NCI-H345 (cell line): ENCODE measurements around the gene GRIN2C.

Experiments
- DNase-seq: peaks from one replicate; lab custom pipeline; 2025; lab: John Stamatoyannopoulos, UW

GRIN2C gene

GRCh38 chr17:74821655-74822334, 37.9 kb downstream of the GRIN2C start:
- no peak for DNase-seq

GRCh38 chr17:74819801-74820436, 39.8 kb downstream of the GRIN2C start:
- DNase-seq: no peak

DNA sequence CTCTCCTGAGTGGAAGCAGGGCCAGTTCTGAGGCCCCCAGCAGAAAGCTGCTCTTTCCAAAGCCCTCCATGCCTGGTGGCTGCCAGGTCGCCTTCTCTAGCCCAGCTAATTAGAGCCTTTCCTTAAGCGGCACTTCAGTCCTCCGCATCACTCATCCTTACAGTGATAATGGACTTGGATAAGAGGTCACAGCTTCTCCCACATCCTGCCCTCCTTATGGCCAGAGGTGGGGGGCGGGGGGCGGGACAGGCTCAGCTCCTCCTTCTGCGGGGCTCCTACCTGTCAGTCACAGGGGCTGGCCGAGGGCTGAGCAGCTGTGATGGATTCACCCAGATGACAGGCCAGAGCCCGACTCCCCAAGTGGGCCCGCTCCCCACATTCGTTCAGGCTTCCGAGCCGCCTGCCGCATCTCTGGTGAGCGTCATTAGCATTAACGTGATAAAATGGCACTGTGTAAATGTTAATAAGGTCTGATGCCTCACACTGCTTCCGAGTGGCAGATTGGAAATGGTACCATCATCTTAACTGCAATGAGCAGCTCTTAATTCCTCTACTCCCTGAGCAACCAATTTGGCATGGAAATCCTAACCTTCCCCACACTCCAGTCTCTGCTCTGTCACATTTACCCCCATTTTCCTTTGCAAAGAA, 41.3 kb downstream of the GRIN2C start:
- no peak for DNase-seq

DNA sequence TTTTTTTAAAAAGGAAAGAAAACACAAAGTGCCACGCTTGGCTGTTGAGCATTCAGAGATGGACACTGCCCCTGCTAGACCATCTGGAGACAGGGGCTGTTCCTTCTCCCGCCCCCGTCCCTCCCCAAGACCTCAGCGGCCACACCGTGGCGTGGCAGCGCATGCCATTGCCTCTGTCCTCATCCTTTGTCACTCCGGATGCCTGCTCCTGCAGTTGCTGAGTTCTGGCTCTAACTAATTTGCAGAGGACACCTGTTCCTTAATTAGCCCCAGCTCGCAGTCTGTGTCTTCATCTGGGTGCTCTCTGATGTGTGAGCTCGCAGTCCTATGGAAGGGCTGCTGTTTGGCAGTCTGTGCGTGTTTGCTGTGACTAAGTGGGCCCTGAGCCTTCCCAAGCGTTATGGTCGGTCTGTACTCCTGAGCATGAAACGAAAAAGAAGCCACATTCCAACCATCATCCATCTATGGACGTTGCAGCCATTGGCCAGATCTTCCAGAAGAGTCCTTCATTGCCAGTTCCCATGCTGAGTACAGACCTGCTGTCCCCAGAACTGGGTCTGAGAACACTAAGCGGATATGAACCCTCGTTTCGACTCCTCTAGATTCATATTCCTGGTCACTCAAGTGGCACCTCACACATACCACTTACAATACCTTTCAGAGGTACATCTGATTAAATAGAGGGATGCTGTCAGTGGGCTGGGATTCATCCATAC, 42.6 kb downstream of the GRIN2C start:
- no peak for DNase-seq

- DNase-seq: no peak
Measured at GRCh38 chr17:74815550-74816370, 43.9 kb downstream of the GRIN2C start.

DNA sequence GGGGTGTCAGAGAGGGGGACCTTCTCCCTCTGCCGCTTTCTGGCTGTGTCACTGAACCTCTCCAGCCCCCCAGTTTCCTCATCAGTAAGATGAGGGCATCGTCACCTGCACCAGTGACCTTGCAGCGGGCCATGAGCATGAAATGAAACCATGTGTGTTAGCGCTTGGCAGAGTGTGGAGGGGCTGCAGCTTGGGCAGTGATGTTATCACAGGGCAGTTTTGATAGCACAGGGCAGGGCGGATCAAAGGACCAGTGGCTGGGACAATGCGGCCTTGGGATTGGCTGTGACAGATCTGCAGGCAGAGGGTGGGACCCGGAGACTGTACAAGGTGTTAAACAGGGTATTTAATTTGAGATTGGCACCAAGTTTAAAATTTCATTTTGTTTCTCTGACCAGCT, 44.6 kb downstream of the GRIN2C start:
- no peak for DNase-seq

DNA sequence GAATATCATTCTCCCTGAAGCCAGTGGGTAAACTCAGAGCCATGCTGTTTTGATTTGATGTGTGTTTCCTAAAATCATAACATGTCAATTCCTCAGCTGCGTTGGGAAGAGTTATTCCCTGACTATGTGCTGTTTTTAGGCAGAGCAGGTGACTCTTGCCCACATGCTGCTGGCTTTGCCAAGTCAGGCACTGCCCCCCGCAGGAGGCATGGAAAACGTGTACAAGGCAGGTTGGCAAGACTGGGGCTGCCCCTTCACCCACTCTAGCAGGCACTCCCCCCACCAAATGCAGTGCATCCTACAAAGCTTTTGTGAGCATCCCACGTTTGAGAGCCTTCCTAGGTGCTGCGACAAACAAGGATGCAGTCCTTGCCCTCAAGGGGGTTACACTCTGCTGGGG, 45.2 kb downstream of the GRIN2C start:
- no peak for DNase-seq

DNA sequence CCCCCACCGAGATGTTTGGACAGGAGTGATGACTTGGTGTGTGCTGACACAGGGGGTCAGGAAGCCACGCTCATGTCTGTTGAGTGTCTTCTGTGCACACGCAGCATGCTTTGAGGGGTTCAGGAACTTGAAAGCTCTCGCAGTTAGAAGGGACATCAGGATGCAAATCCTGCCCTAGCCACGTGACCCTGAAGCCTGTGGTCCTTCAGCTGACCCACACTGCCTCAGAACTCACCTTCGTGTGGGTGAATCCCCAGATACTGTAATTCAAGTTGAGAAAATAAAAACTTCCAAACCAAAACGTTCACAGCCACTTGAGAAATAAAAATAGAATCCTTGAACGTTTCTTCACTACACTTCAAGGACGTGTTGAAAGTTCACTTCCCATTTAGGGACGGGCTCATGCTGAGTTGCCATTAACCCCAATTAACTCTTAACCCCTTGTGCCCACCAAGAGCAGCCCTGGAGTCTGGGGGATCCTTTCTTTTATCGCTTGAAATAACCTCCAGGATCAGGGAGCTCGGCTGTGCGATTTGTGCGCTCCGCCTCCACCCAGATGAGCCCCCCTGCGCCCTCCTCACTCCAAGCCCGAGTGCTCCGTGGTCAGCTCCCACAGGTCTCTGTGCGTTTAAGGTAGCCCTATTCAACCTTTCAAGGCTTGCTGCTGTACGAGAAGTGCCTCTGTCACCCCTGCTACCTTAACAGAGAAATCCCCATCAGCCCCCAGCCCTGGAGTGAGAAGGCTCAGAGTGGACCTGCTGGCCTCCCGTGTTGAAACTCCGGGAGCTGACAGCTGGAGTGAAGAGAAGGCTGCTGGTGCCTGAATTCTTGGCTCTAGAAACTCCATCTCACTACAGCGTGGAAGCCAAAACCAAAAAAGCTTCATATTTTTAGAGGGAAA, 47.3 kb downstream of the GRIN2C start:
- DNase-seq: no peak

DNA sequence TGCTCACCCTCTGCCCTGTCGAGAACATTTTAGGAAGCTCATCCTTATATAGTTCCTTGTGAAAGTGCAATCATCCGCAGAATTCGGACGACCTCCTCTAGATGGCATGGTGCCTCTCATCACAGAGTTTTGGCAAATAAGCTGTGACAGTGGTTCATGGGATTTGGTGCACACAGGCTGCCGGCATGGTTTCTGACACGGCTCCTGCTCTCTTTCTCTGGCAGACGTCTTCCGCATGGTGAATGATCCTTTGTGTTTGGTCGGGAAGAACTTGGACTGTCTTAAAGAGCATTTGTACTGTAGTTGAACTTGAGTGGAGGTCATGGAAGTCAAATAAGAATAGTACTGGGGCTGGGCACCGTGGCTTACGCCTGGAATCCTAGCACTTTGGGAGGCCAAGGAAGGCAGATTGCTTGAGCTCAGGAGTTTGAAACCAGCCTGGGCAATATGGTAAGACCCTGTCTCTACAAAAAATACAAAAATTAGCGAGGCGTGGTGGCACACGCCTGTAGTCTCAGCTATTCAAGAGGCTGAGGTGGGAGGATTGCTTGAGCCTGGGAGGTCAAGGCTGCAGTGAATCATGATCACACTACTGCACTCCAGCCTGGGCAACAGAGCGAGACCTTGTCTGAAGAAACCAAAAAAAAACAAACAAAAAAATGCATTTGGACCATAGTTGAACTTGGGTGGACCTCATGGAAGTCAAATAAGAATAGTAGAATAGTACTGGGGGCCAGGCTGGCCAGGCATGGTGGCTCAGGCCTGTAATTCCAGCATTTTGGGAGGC, 48.8 kb downstream of the GRIN2C start:
- no peak for DNase-seq

GRCh38 chr17:74808714-74809430, 50.8 kb downstream of the GRIN2C start:
- no peak for DNase-seq

DNA sequence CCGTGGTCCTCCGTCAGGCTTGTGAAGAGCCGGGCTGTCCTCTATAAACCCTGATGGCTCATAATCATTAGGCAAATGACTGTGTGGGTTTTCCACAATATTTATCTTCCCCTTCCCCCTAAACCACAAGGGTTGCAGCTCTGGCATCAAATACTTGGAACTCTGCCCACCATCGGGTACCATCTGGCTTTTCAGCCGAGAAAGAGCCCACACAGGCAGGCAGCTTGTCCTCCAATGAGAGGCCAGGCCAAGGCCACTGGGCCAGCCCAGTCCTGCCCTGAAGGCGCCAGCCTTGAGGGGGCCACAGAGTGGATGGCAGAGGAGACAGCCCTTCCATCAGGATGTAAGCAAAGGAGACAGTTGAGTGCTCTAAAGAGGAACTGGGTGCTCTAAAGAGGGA, 51.8 kb downstream of the GRIN2C start:
- DNase-seq: peak; percentile 45

GRCh38 chr17:74807441-74807840, 52.2 kb downstream of the GRIN2C start:
- DNase-seq: no peak

- DNase-seq: no peak
Measured at GRCh38 chr17:74806334-74806733, 53.4 kb downstream of the GRIN2C start.

DNA sequence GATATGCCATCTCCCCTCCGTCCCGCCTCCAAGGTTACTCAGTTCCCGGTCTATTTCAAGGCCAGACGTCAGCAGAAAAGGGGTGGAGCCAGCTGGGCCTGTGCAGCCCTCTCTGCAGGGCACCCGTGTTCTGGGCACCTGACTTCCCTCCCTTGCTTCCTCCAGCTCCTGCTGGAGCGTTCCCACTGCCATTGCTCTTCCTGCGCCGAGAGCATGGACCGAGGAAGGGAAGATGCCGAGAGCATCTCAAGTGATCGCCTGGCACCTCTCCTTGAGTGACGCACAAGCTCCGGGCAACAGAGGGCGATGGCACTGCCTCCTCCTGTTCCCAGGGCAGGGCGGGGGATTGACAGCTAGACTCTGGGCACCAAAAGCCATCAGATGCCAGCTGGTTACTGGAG, 54.1 kb downstream of the GRIN2C start:
- no peak for DNase-seq

GRCh38 chr17:74804683-74805082, 55.0 kb downstream of the GRIN2C start:
- no peak for DNase-seq

GRCh38 chr17:74803971-74804370, 55.7 kb downstream of the GRIN2C start:
- DNase-seq: no peak

DNA sequence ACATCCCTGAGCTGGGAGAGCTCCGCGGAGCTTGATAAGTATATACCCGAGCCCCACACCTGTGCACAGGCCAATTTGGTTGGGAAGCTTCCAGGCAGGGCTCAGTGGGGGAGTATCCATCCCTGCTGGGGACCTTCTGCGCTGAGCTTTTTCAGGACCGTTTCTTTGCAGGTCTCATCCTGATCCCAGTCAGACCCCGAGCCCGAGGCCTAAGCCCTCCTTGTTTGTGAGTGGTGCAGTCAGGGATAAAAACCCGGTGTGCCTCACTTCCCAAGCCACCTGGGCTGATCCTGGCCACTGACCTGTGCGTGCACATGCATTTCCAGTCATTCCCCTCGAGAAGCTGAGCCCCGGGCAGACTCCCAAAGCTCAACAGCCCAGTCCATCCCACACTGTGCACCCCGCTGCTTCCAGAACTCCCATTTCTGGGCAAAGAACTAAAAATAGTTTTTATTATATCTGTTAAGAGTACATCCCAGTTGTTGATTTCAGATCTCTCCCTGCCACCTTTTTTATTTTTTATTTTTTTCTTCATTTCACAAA, 56.2 kb downstream of the GRIN2C start:
- DNase-seq: no peak

DNA sequence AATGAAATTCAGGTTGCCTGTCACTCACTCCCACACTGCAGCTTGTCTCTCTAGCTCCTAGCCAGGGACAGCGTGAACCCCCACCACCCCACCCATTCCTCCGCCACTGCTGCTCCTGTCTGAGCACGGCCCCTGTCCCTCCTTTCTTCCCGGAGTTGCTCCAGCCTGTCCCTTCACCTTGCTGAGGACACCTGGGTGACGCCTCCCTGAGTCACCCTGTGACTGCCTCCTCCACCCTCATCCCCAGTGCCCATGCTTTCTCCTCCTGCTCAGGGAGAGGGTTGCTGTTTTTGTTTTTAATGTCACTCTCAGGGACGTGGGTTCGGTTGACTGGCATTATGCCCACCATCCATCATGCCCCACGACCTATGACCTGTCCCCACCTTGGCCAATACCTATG, 57.8 kb downstream of the GRIN2C start:
- DNase-seq: no peak

GRCh38 chr17:74800531-74800930, 59.2 kb downstream of the GRIN2C start:
- no peak for DNase-seq
